ENCODE results near the gene RIMS3.

RIMS3 gene

GRCh38 chr1:40691538-40692428, 26.3 kb upstream of the RIMS3 start, which contains the start of gene NFYC:
NFYC (plus strand) TSS chr1:40691704; CDS start chr1:40738844, 47,140 bp downstream.
- DNase-seq (ENCODE audit: low spot score), result peak; percentile 97

GRCh38 chr1:40690771-40691537, 25.5 kb upstream of the RIMS3 start:
- DNase-seq (ENCODE audit: low spot score), result no peak

GRCh38 chr1:40689737-40690136, 24.3 kb upstream of the RIMS3 start:
- DNase-seq (ENCODE audit: low spot score), result no peak

- DNase-seq (ENCODE audit: low spot score), result no peak
These were observed 22.2 kb upstream of the RIMS3 start for GRCh38 chr1:40687661-40688060.

- no peak for DNase-seq (ENCODE audit: low spot score)
These were observed 21.6 kb upstream of the RIMS3 start for GRCh38 chr1:40687059-40687458.

- no peak for DNase-seq (ENCODE audit: low spot score)
These were observed 19.2 kb upstream of the RIMS3 start for GRCh38 chr1:40684669-40685068.

- no peak for DNase-seq (ENCODE audit: low spot score)
These were observed 13.9 kb upstream of the RIMS3 start for GRCh38 chr1:40679165-40679953.

- DNase-seq (ENCODE audit: low spot score), result no peak
These were observed 11.0 kb upstream of the RIMS3 start for GRCh38 chr1:40676501-40676900.

GRCh38 chr1:40673452-40673851, 8.0 kb upstream of the RIMS3 start:
- no peak for DNase-seq (ENCODE audit: low spot score)

- peak; percentile 85 for DNase-seq (ENCODE audit: low spot score)
These were observed 3.5 kb upstream of the RIMS3 start for GRCh38 chr1:40668769-40669525.

- no peak for DNase-seq (ENCODE audit: low spot score)
These were observed 691 bp downstream of the RIMS3 start for GRCh38 chr1:40664791-40665190.

GRCh38 chr1:40664167-40664537, 1.3 kb downstream of the RIMS3 start:
- DNase-seq (ENCODE audit: low spot score), result no peak

- DNase-seq (ENCODE audit: low spot score), result no peak
These were observed 1.9 kb downstream of the RIMS3 start for GRCh38 chr1:40663324-40664166.

- no peak for DNase-seq (ENCODE audit: low spot score)
These were observed 2.6 kb downstream of the RIMS3 start for GRCh38 chr1:40662864-40663263.

- no peak for DNase-seq (ENCODE audit: low spot score)
These were observed 3.3 kb downstream of the RIMS3 start for GRCh38 chr1:40662151-40662550.

- DNase-seq (ENCODE audit: low spot score), result no peak
These were observed 3.8 kb downstream of the RIMS3 start for GRCh38 chr1:40661678-40662077.

- DNase-seq (ENCODE audit: low spot score), result no peak
These were observed 5.9 kb downstream of the RIMS3 start for GRCh38 chr1:40659649-40659947.

GRCh38 chr1:40658751-40659648, 6.5 kb downstream of the RIMS3 start:
- no peak for DNase-seq (ENCODE audit: low spot score)

GRCh38 chr1:40657046-40657445, 8.4 kb downstream of the RIMS3 start:
- DNase-seq (ENCODE audit: low spot score), result no peak
